HEK293 (cell line): ENCODE measurements around the gene COPA.
A peak's percentile ranks its signal among the peaks of the same experiment; 100 is the strongest.

Source experiments
- CTCF ChIA-PET: fragments of 350-600 bp; formaldehyde crosslinking; extraction: SDS; loops from one replicate; lab custom pipeline; 2021; ENCODE audit warnings: antibody characterized with exemption; lab: Yijun Ruan, JAX
- POLR2A ChIA-PET: fragments of 300-600 bp; formaldehyde crosslinking; extraction: SDS; loops from one replicate; lab custom pipeline; 2020; ENCODE audit warnings: antibody characterized with exemption, inconsistent platforms; lab: Yijun Ruan, JAX
- H3K27ac ChIP-seq: fragments of 200-500 bp; sonication (Bioruptor generic); 2 replicates; pipeline ENCODE4 v1.5.1; 2014; ENCODE audit warnings: low read depth, low read length, control low read depth, inconsistent platforms; ENCODE audit errors: extremely low read depth
- H3K36me3 ChIP-seq, 2 experiments: fragments of 200-500 bp in 1 of 2; sonication (Bioruptor generic) in 1 of 2; 1 replicate in 1 of 2; 2 replicates in 1 of 2; pipeline ENCODE4 v1.5.1; 2014 to 2017; ENCODE audit warnings: inconsistent platforms in 2 of 2, low read length in 2 of 2; ENCODE audit not compliant: control insufficient read depth in 2 of 2, insufficient read depth in 1 of 2
- H3K4me1 ChIP-seq: fragments of 200-500 bp; sonication (Bioruptor generic); 2 replicates; pipeline ENCODE4 v1.5.1; 2014; ENCODE audit warnings: mild to moderate bottlenecking, low read length, inconsistent platforms; ENCODE audit not compliant: control insufficient read depth, insufficient read depth
- H3K4me3 ChIP-seq: 2 replicates; pipeline ENCODE4 v1.5.1; 2011; ENCODE audit warnings: low read depth, mild to moderate bottlenecking, control low read depth, low read length, moderate library complexity
- H3K9me3 ChIP-seq: fragments of 200-500 bp; sonication (Bioruptor generic); 2 replicates; pipeline ENCODE4 v1.5.1; 2014; ENCODE audit warnings: low read depth, low read length, inconsistent platforms; ENCODE audit not compliant: control insufficient read depth, insufficient read depth
- KLF9 ChIP-seq: fragments of 450-650 bp; formaldehyde crosslinking; IDR thresholded peaks from 2 replicates; pipeline ENCODE4 v1.5.1; 2016; ENCODE audit warnings: missing biosample characterization, missing genetic modification characterization, low read depth
- PATZ1 ChIP-seq: fragments of 450-650 bp; formaldehyde crosslinking; IDR thresholded peaks from 2 replicates; pipeline ENCODE4 v1.5.1; 2016; ENCODE audit warnings: missing biosample characterization, missing genetic modification characterization
- PRDM10 ChIP-seq: fragments of 450-650 bp; formaldehyde crosslinking; IDR thresholded peaks from 2 replicates; pipeline ENCODE4 v1.5.1; 2016; ENCODE audit warnings: missing biosample characterization, missing genetic modification characterization
- ZBTB21 ChIP-seq: fragments of 450-650 bp; formaldehyde crosslinking; IDR thresholded peaks from 2 replicates; pipeline ENCODE4 v1.5.1; 2017; ENCODE audit warnings: missing biosample characterization, missing genetic modification characterization
- ZBTB48 ChIP-seq: fragments of 450-650 bp; formaldehyde crosslinking; IDR thresholded peaks from 2 replicates; pipeline ENCODE4 v1.5.1; 2016; ENCODE audit warnings: missing biosample characterization, missing genetic modification characterization
- ZNF24 ChIP-seq: fragments of 450-650 bp; formaldehyde crosslinking; IDR thresholded peaks from 2 replicates; pipeline ENCODE4 v1.5.1; 2016; ENCODE audit warnings: missing biosample characterization, missing genetic modification characterization
- ZNF391 ChIP-seq: fragments of 450-650 bp; formaldehyde crosslinking; IDR thresholded peaks from 2 replicates; pipeline ENCODE4 v1.5.1; 2016; ENCODE audit warnings: low read depth, missing biosample characterization, missing genetic modification characterization, borderline replicate concordance
- ZNF398 ChIP-seq: fragments of 450-650 bp; formaldehyde crosslinking; IDR thresholded peaks from 2 replicates; pipeline ENCODE4 v1.5.1; 2017; ENCODE audit warnings: missing biosample characterization, missing genetic modification characterization
- ZNF404 ChIP-seq: fragments of 450-650 bp; formaldehyde crosslinking; IDR thresholded peaks from 2 replicates; pipeline ENCODE4 v1.5.1; 2017; ENCODE audit warnings: missing biosample characterization, missing genetic modification characterization
- ZNF580 ChIP-seq: fragments of 450-650 bp; formaldehyde crosslinking; IDR thresholded peaks from 2 replicates; pipeline ENCODE4 v1.5.1; 2016; ENCODE audit warnings: missing biosample characterization, missing genetic modification characterization

COPA gene

GRCh38 chr1:160366731-160367515, 23.9 kb upstream of the COPA start, which contains the start of gene NHLH1:
NHLH1 (plus strand) TSS chr1:160367071; CDS start chr1:160370732, 3,661 bp downstream.
- 0 out of 2 replicates have a peak, but pooled peaks cover 2% of the 10 kb centered on the region for H3K4me1 ChIP-seq
- TF ChIP-seq ZBTB48 (tag by site-specific recombination) (no peak), KLF9 (tag by site-specific recombination) (0 out of 2 replicates have a peak, but pooled peaks have one; percentile 25)
- POLR2A ChIA-PET: interaction anchor here (0.7 to 1.8 kb wide), 2 partner anchors 15 to 132 kb away, joined by 3 to 5 read pairs; no protein-coding TSS in a partner anchor
- no peak within 1 kb of the TSS for H3K4me3 ChIP-seq
- H3K27ac ChIP-seq: no peak within 1 kb of the TSS
- CTCF ChIA-PET: interaction anchor here (1.1 to 1.5 kb wide), 3 partner anchors 10 to 12 kb away, joined by 4 to 6 read pairs (median 6); no protein-coding TSS in a partner anchor
- H3K36me3 ChIP-seq: no peaks in the 10 kb centered on the region
- no peaks in the 10 kb centered on the region for H3K9me3 ChIP-seq

- peak; percentile 30; the same call in 1 of the 2 replicates for TF ChIP-seq ZNF398 (tag by site-specific recombination)
- peak; percentile 46; the same call in 1 of the 2 replicates for TF ChIP-seq PATZ1
- no peak for TF ChIP-seq ZNF404
- Histone ChIP-seq H3K36me3 (peaks cover 0 to 7% of the 10 kb centered on the region in 2 experiments; a peak in 1 of 3 replicates), H3K4me3 (no peak overlapping the region), H3K27ac (no peak overlapping the region), H3K4me1 (0 out of 2 replicates have a peak, but pooled peaks cover 2% of the 10 kb centered on the region), H3K9me3 (no peaks in the 10 kb centered on the region)
- CTCF ChIA-PET: interaction anchor here (1.2 to 1.5 kb wide), 3 partner anchors 9 to 11 kb away, joined by 3 to 6 read pairs (median 5); no protein-coding TSS in a partner anchor
- POLR2A ChIA-PET: interaction anchor here (1.4 kb wide), 1 partner anchor 13 kb away, joined by 4 read pairs; no protein-coding TSS in a partner anchor
These were observed 22.3 kb upstream of the COPA start for GRCh38 chr1:160365325-160365724.

GRCh38 chr1:160363951-160364735, 21.1 kb upstream of the COPA start:
- CTCF ChIA-PET: interaction anchor here (0.9 to 3.7 kb wide), 6 partner anchors 10 to 73 kb away, joined by 3 to 22 read pairs (median 6); no protein-coding TSS in a partner anchor
- Histone ChIP-seq H3K9me3 (no peaks in the 10 kb centered on the region), H3K4me1 (0 out of 2 replicates have a peak, but pooled peaks cover 2% of the 10 kb centered on the region), H3K36me3 (peaks cover 0 to 19% of the 10 kb centered on the region in 2 experiments; a peak in 1 of 3 replicates)
- TF ChIP-seq ZNF580 (tag by site-specific recombination): no peak
- TF ChIP-seq ZNF24: no peak
- TF ChIP-seq ZBTB21 (tag by site-specific recombination): no peak
- TF ChIP-seq ZNF391 (tag by site-specific recombination): no peak
- no peak for TF ChIP-seq PRDM10 (tag by site-specific recombination)
- TF ChIP-seq, all 188 proteins: peak for 0
- Histone ChIP-seq H3K27ac (no peak overlapping the region), H3K4me3 (no peak overlapping the region)
- POLR2A ChIA-PET: interaction anchor here (1.4 to 2.6 kb wide), 2 partner anchors 10 to 12 kb away, joined by 4 to 7 read pairs; no protein-coding TSS in a partner anchor
